ENCODE measurements around the gene PXDN.

DNA sequence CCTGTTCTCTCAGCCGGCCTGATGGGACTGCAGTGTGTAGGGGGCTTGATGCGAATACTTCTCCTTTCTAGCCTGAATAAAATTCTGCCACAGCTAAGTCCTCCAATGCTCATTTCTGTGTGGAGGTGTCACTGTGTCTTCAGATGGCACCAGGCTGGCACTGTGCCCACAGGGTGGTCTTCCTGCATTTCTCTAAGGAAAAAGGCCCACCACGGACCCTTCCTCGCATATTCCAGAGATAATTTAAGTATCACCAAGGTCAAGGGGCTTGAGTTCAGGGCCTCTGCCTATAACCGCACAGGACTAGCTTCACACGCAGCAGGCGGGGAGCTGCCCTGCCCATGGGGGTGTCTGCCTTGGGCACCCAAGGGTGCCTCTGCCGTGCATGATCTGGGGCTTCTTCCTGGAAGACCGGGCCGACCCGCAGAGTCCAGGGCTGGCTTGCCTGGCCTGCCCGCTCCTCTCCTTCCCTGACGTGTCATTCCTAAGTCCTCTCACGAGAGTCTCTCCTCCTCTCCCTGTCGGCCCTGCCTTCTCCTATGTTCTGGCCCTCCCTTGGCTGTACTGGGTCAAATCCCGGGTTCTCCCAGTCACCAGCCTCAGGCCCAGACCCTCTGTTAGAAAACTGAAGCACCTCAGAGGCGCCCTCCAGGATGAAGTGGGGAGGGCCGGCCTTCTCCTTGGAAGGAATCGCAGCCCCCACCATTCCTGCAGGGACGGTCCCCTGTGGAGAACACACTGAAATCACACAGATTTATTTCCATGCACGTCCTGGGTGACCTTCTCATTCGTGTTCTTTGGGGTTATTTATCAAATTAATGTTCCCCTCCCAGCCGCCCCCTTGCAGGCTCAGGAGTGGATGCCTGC, 48.9 kb upstream of the PXDN start:
- no peak for TF ChIP-seq KDM1A (IDR thresholded peaks at IDR 0.05; ENCODE audit: borderline replicate concordance)
- no peak for TF ChIP-seq SMC3 (IDR thresholded peaks at IDR 0.05; ENCODE audit: borderline replicate concordance, low read length)

Data from GM12878 (cell line).